Activated T-helper 2 cell treated with anti-CD3 and anti-CD28 coated beads, Interferon-gamma antibody, Interleukin-2, Interleukin-4, amounts not matched to agents 10 μg/mL and 5 μg/mL and 100 μg/mL, durations not matched to agents 14 hours and 24 hours and 36 hours (primary cell): Measurements from ENCODE around the gene PTPN1. TPM values are rescaled to one million over a fixed set of nuclear protein-coding genes. Genes with fewer than 3 reads are reported as not detected.
"Not testable (repeated sequence)": the region's sequence is repeated elsewhere in the genome, so short reads cannot be mapped to it uniquely, and the experiment has no call there.

Experiments used
- DNase-seq: peaks from one replicate; pipeline ENCODE4 v3.0.0; 2021; ENCODE audit warnings: low spot score
- H3K27ac Mint-ChIP-seq: one replicate; pipeline ENCODE4 v1.8.0; 2021; ENCODE audit warnings: mixed read lengths
- H3K27me3 Mint-ChIP-seq: one replicate; pipeline ENCODE4 v1.8.0; 2021; ENCODE audit warnings: low read depth, mixed read lengths
- H3K36me3 Mint-ChIP-seq: one replicate; pipeline ENCODE4 v1.8.0; 2021; ENCODE audit warnings: low read depth, mixed read lengths
- H3K4me1 Mint-ChIP-seq: one replicate; pipeline ENCODE4 v1.8.0; 2021; ENCODE audit warnings: low read depth, mixed read lengths
- H3K4me3 Mint-ChIP-seq: one replicate; pipeline ENCODE4 v1.8.0; 2021; ENCODE audit warnings: low read depth, mild to moderate bottlenecking, moderate library complexity, mixed read lengths
- H3K9me3 Mint-ChIP-seq: one replicate; pipeline ENCODE4 v1.8.0; 2021; ENCODE audit warnings: mixed read lengths
- intact Hi-C: fragments of 100-400 bp; cut with micrococcal nuclease; formaldehyde crosslinking; loops from one replicate; pipeline ENCODE4 v1.15.1; 2023
- total RNA-seq: library from RNA; stranded (reverse); gene quantifications from 2 replicates; pipeline ENCODE4 v1.2.3, GENCODE V29; 2022

PTPN1 gene
- total RNA-seq, 1 donor from 2014 or later = 94.6 TPM

- no peak overlapping the region for H3K27ac Mint-ChIP-seq
- intact Hi-C loops = no loop called here
These were observed 84.0 kb downstream of the PTPN1 start for GRCh38 chr20:50594231-50594590.

GRCh38 chr20:50594591-50595432, 84.6 kb downstream of the PTPN1 start:
- Mint-ChIP-seq H3K4me3 (no peak overlapping the region), H3K36me3 (peaks cover under 1% of the 10 kb centered on the region), H3K27me3 (no peaks in the 10 kb centered on the region), H3K27ac (no peak overlapping the region), H3K9me3 (no peaks in the 10 kb centered on the region), H3K4me1 (no peaks in the 10 kb centered on the region)
- no peak for DNase-seq
- intact Hi-C loops = no loop called here

More at GRCh38 chr20:50594231-50594590, 84.0 kb downstream of the PTPN1 start:
- no peaks in the 10 kb centered on the region for H3K9me3 Mint-ChIP-seq
- no peak overlapping the region for H3K4me3 Mint-ChIP-seq
- H3K27me3 Mint-ChIP-seq = no peaks in the 10 kb centered on the region
- no peaks in the 10 kb centered on the region for H3K4me1 Mint-ChIP-seq
- H3K36me3 Mint-ChIP-seq = peaks cover 6% of the 10 kb centered on the region
- DNase-seq = no peak

- Mint-ChIP-seq H3K27me3 (peaks cover 2% of the 10 kb centered on the region), H3K9me3 (no peaks in the 10 kb centered on the region), H3K4me1 (no peaks in the 10 kb centered on the region), H3K36me3 (no peaks in the 10 kb centered on the region), H3K4me3 (no peak overlapping the region), H3K27ac (no peak overlapping the region)
- no peak for DNase-seq
- intact Hi-C loops = no loop called here
These were observed 85.3 kb downstream of the PTPN1 start for GRCh38 chr20:50595433-50595895.

GRCh38 chr20:50595988-50596693, 86.0 kb downstream of the PTPN1 start:
- H3K4me3 Mint-ChIP-seq = no peak overlapping the region
- no peaks in the 10 kb centered on the region for H3K9me3 Mint-ChIP-seq
- H3K27me3 Mint-ChIP-seq = peaks cover 2% of the 10 kb centered on the region
- H3K36me3 Mint-ChIP-seq = no peaks in the 10 kb centered on the region
- no peak overlapping the region for H3K27ac Mint-ChIP-seq
- no peaks in the 10 kb centered on the region for H3K4me1 Mint-ChIP-seq
- DNase-seq = no peak
- intact Hi-C loops = no loop called here

- Mint-ChIP-seq H3K4me3 (no peak overlapping the region), H3K9me3 (no peaks in the 10 kb centered on the region), H3K27ac (no peak overlapping the region), H3K27me3 (peaks cover 2% of the 10 kb centered on the region), H3K36me3 (no peaks in the 10 kb centered on the region), H3K4me1 (no peaks in the 10 kb centered on the region)
- intact Hi-C loops = no loop called here
- DNase-seq = no peak
These were observed 86.5 kb downstream of the PTPN1 start for GRCh38 chr20:50596694-50597021.

- no peaks in the 10 kb centered on the region for H3K4me1 Mint-ChIP-seq
- no peak overlapping the region for H3K27ac Mint-ChIP-seq
- DNase-seq = no peak
- no peaks in the 10 kb centered on the region for H3K36me3 Mint-ChIP-seq
- intact Hi-C loops = no loop called here
- no peaks in the 10 kb centered on the region for H3K9me3 Mint-ChIP-seq
- peaks cover 2% of the 10 kb centered on the region for H3K27me3 Mint-ChIP-seq
- H3K4me3 Mint-ChIP-seq = no peak overlapping the region
These were observed 87.3 kb downstream of the PTPN1 start for GRCh38 chr20:50597406-50597969.

GRCh38 chr20:50598074-50598473, 87.9 kb downstream of the PTPN1 start:
- no peaks in the 10 kb centered on the region for H3K36me3 Mint-ChIP-seq
- H3K4me1 Mint-ChIP-seq = no peaks in the 10 kb centered on the region
- H3K27ac Mint-ChIP-seq = no peak overlapping the region
- DNase-seq = no peak
- intact Hi-C loops = no loop called here
- no peak overlapping the region for H3K4me3 Mint-ChIP-seq
- no peaks in the 10 kb centered on the region for H3K9me3 Mint-ChIP-seq
- H3K27me3 Mint-ChIP-seq = peaks cover 2% of the 10 kb centered on the region

GRCh38 chr20:50598768-50599167, 88.6 kb downstream of the PTPN1 start:
- H3K27ac Mint-ChIP-seq, H3K4me1 Mint-ChIP-seq, H3K4me3 Mint-ChIP-seq, DNase-seq, intact Hi-C loops, H3K36me3 Mint-ChIP-seq, H3K27me3 Mint-ChIP-seq, H3K9me3 Mint-ChIP-seq: not testable (repeated sequence)

GRCh38 chr20:50600281-50600895, 90.2 kb downstream of the PTPN1 start:
- H3K4me3 Mint-ChIP-seq = no peak overlapping the region
- no peaks in the 10 kb centered on the region for H3K36me3 Mint-ChIP-seq
- H3K27me3 Mint-ChIP-seq = peaks cover 2% of the 10 kb centered on the region
- H3K27ac Mint-ChIP-seq = no peak overlapping the region
- no peaks in the 10 kb centered on the region for H3K4me1 Mint-ChIP-seq
- intact Hi-C loops = no loop called here
- DNase-seq = no peak
- no peaks in the 10 kb centered on the region for H3K9me3 Mint-ChIP-seq

- Mint-ChIP-seq H3K36me3 (no peaks in the 10 kb centered on the region), H3K9me3 (no peaks in the 10 kb centered on the region), H3K27me3 (peaks cover 2% of the 10 kb centered on the region), H3K4me3 (no peak overlapping the region), H3K27ac (no peak overlapping the region), H3K4me1 (no peaks in the 10 kb centered on the region)
- DNase-seq = no peak
- intact Hi-C loops = no loop called here
These were observed 91.6 kb downstream of the PTPN1 start for GRCh38 chr20:50601511-50602431.

GRCh38 chr20:50602432-50603088, 92.4 kb downstream of the PTPN1 start:
- Mint-ChIP-seq H3K36me3 (no peaks in the 10 kb centered on the region), H3K9me3 (no peaks in the 10 kb centered on the region)

GRCh38 chr20:50604451-50604850, 94.3 kb downstream of the PTPN1 start:
- DNase-seq = no peak
- H3K27me3 Mint-ChIP-seq = peaks cover 2% of the 10 kb centered on the region
- no peak overlapping the region for H3K4me3 Mint-ChIP-seq
- intact Hi-C loops = no loop called here
- no peak overlapping the region for H3K27ac Mint-ChIP-seq
- H3K9me3 Mint-ChIP-seq = no peaks in the 10 kb centered on the region
- no peaks in the 10 kb centered on the region for H3K36me3 Mint-ChIP-seq
- no peaks in the 10 kb centered on the region for H3K4me1 Mint-ChIP-seq

More at GRCh38 chr20:50602432-50603088, 92.4 kb downstream of the PTPN1 start:
- no peak for DNase-seq
- Mint-ChIP-seq H3K4me3 (no peak overlapping the region), H3K27ac (no peak overlapping the region), H3K4me1 (no peaks in the 10 kb centered on the region), H3K27me3 (peaks cover 2% of the 10 kb centered on the region)
- intact Hi-C loops = no loop called here
